Measurements from ENCODE around the gene FOXK1. TPM values are rescaled to one million over a fixed set of nuclear protein-coding genes. Genes with fewer than 3 reads are reported as not detected.

Gene FOXK1
- total RNA-seq, 6 experiments from 2014 or later = 3.8 to 8.4 (median 6.9) TPM

GRCh38 chr7:4789194-4790077, 107.3 kb downstream of the FOXK1 start:
- Histone ChIP-seq H3K27me3 (no peaks in the 10 kb centered on the region), H3K9me3 (no peaks in the 10 kb centered on the region), H3K27ac (no peak overlapping the region), H3K36me3 (peaks cover 2 to 53% (median 14%) of the 10 kb centered on the region in 4 donors), H3K4me1 (no peaks in the 10 kb centered on the region), H3K4me3 (no peak overlapping the region)
- 90% methylated on average over 6 of the region's 26 CpGs for WGBS (ENCODE audit: insufficient coverage, low coverage, low lambda C conversion rate, missing lambda C conversion rate)
- no peak for TF ChIP-seq POLR2A (IDR thresholded peaks at IDR 0.05)
- TF ChIP-seq CTCF (IDR thresholded peaks at IDR 0.05) = no peak
- DNase-seq (no peak), ATAC-seq (no peak)
- intact Hi-C loops (cut with DNase I) = no loop called here

- Histone ChIP-seq H3K9me3 (no peaks in the 10 kb centered on the region), H3K27me3 (no peaks in the 10 kb centered on the region), H3K36me3 (peaks cover 2 to 47% (median 14%) of the 10 kb centered on the region in 4 donors), H3K27ac (no peak overlapping the region), H3K4me1 (no peaks in the 10 kb centered on the region), H3K4me3 (no peak overlapping the region)
- intact Hi-C loops (cut with DNase I) = no loop called here
- DNase-seq (no peak), ATAC-seq (no peak)
- WGBS (ENCODE audit: insufficient coverage, low coverage, low lambda C conversion rate, missing lambda C conversion rate) = 79% methylated on average over 7 of the region's 9 CpGs
- TF ChIP-seq CTCF (IDR thresholded peaks at IDR 0.05) = no peak
- no peak for TF ChIP-seq POLR2A (IDR thresholded peaks at IDR 0.05)
Measured at GRCh38 chr7:4790078-4790465, 108.0 kb downstream of the FOXK1 start.

GRCh38 chr7:4790516-4790991, 108.5 kb downstream of the FOXK1 start:
- no peaks in the 10 kb centered on the region for H3K27me3 ChIP-seq
- no peak overlapping the region for H3K4me3 ChIP-seq
- H3K27ac ChIP-seq = no peak overlapping the region
- H3K4me1 ChIP-seq = no peaks in the 10 kb centered on the region
- TF ChIP-seq CTCF (IDR thresholded peaks at IDR 0.05) (no peak), POLR2A (IDR thresholded peaks at IDR 0.05) (no peak)
- peaks cover 2 to 44% (median 14%) of the 10 kb centered on the region in 4 donors for H3K36me3 ChIP-seq
- DNase-seq (no peak), ATAC-seq (no peak)
- H3K9me3 ChIP-seq = no peaks in the 10 kb centered on the region
- intact Hi-C loops (cut with DNase I) = no loop called here
- no CpG with 5 or more reads among the region's 24 CpGs for WGBS (ENCODE audit: insufficient coverage, low coverage, low lambda C conversion rate, missing lambda C conversion rate)

GRCh38 chr7:4791101-4791737, 109.1 kb downstream of the FOXK1 start:
- H3K27me3 ChIP-seq = no peaks in the 10 kb centered on the region
- H3K9me3 ChIP-seq = no peaks in the 10 kb centered on the region
- peaks cover 0 to 37% (median 12%) of the 10 kb centered on the region in 4 donors for H3K36me3 ChIP-seq
- ATAC-seq (no peak), DNase-seq (no peak)
- TF ChIP-seq POLR2A (IDR thresholded peaks at IDR 0.05) = no peak
- TF ChIP-seq CTCF (IDR thresholded peaks at IDR 0.05) = no peak
- H3K4me3 ChIP-seq = no peak overlapping the region
- no peak overlapping the region for H3K27ac ChIP-seq
- WGBS (ENCODE audit: insufficient coverage, low coverage, low lambda C conversion rate, missing lambda C conversion rate) = no CpG with 5 or more reads among the region's 25 CpGs
- no peaks in the 10 kb centered on the region for H3K4me1 ChIP-seq
- intact Hi-C loops (cut with DNase I) = no loop called here

Data from right lobe of liver (tissue), 6 donors.